GM19238 (cell line): ENCODE measurements around the gene ARHGEF10L.

Experiments used
- DNase-seq: peaks from one replicate; pipeline ENCODE4 v3.0.0; 2011; ENCODE audit warnings: low spot score; ENCODE audit not compliant: insufficient read length

Gene ARHGEF10L

GRCh38 chr1:17546946-17547670 lies 7.6 kb downstream of the ARHGEF10L start:
- no peak for DNase-seq

- no peak for DNase-seq
These were observed 9.9 kb downstream of the ARHGEF10L start for GRCh38 chr1:17549384-17549783.

- DNase-seq: no peak
These were observed 11.5 kb downstream of the ARHGEF10L start for GRCh38 chr1:17550729-17551584.

- no peak for DNase-seq
These were observed 12.3 kb downstream of the ARHGEF10L start for GRCh38 chr1:17551755-17552234.

- DNase-seq: no peak
These were observed 14.6 kb downstream of the ARHGEF10L start for GRCh38 chr1:17553975-17554700.

- no peak for DNase-seq
These were observed 15.5 kb downstream of the ARHGEF10L start for GRCh38 chr1:17554954-17555353.

- DNase-seq: no peak
These were observed 18.5 kb downstream of the ARHGEF10L start for GRCh38 chr1:17557986-17558385.

- DNase-seq: no peak
These were observed 19.0 kb downstream of the ARHGEF10L start for GRCh38 chr1:17558541-17558940.

- DNase-seq: no peak
These were observed 19.6 kb downstream of the ARHGEF10L start for GRCh38 chr1:17558954-17559614.

- no peak for DNase-seq
These were observed 20.3 kb downstream of the ARHGEF10L start for GRCh38 chr1:17559615-17560419.

- no peak for DNase-seq
These were observed 21.7 kb downstream of the ARHGEF10L start for GRCh38 chr1:17561247-17561548.

GRCh38 chr1:17561561-17561985 lies 22.1 kb downstream of the ARHGEF10L start:
- DNase-seq: no peak

GRCh38 chr1:17562375-17562774 lies 22.9 kb downstream of the ARHGEF10L start:
- no peak for DNase-seq

- DNase-seq: no peak
These were observed 24.2 kb downstream of the ARHGEF10L start for GRCh38 chr1:17563494-17564281.

- no peak for DNase-seq
These were observed 25.2 kb downstream of the ARHGEF10L start for GRCh38 chr1:17564458-17565393.

GRCh38 chr1:17565461-17566252 lies 26.2 kb downstream of the ARHGEF10L start:
- no peak for DNase-seq

- no peak for DNase-seq
These were observed 26.9 kb downstream of the ARHGEF10L start for GRCh38 chr1:17566417-17566816.

GRCh38 chr1:17566892-17567291 lies 27.4 kb downstream of the ARHGEF10L start:
- DNase-seq: no peak
